ENCODE results near the gene ADORA1.

GRCh38 chr1:203185061-203185461 lies 57.5 kb downstream of the ADORA1 start:
- no peak for TF ChIP-seq CTCF (IDR thresholded peaks at IDR 0.05)
- no peak for TF ChIP-seq POLR2A (IDR thresholded peaks at IDR 0.05)

Measured in thyroid gland (tissue), 4 donors.